Right lobe of liver (tissue), 6 donors: ENCODE results near the gene ACP7. TPM values are rescaled to one million over a fixed set of nuclear protein-coding genes. Genes with fewer than 3 reads are reported as not detected.

ENCODE experiments used
- ATAC-seq, 4 donors: fragments of 200-7000 bp; cut with Tn5 transposase; one replicate each; pipeline ENCODE4 v1.9.1; 2020; ENCODE audit warnings: mild to moderate bottlenecking in 4 of 4, moderate library complexity in 4 of 4
- DNase-seq, 3 donors: peaks; one replicate each; pipeline ENCODE4 v3.0.0-alpha.2; 2020
- H3K27ac ChIP-seq, 3 donors: fragments of 200-600 bp; one replicate each; pipeline ENCODE4 v1.8.0; 2022
- H3K27me3 ChIP-seq, 2 donors: fragments of 200-600 bp; one replicate each; pipeline ENCODE4 v1.8.0; 2022
- H3K36me3 ChIP-seq, 4 donors: fragments of 200-600 bp; sonication (generic) in 1 of 4; one replicate each; pipeline versions ENCODE4 v1.5.1 to v1.8.0; 2017 to 2022; ENCODE audit warnings: control low read depth in 1 of 4
- H3K4me1 ChIP-seq, 4 donors: fragments of 200-600 bp; sonication (generic) in 1 of 4; one replicate each; pipeline versions ENCODE4 v1.5.1 to v1.8.0; 2017 to 2022; ENCODE audit warnings: control low read depth in 1 of 4
- H3K4me3 ChIP-seq, 3 donors: fragments of 200-600 bp; one replicate each; pipeline ENCODE4 v1.8.0; 2022
- H3K9me3 ChIP-seq, 4 donors: fragments of 200-600 bp; sonication (generic) in 1 of 4; one replicate each; pipeline versions ENCODE4 v1.5.1 to v1.8.0; 2017 to 2022; ENCODE audit warnings: control low read depth in 1 of 4
- POLR2A ChIP-seq: fragments of 450-650 bp; IDR thresholded peaks from one replicate; pipeline ENCODE4 v1.6.1; 2017; ENCODE audit warnings: antibody characterized with exemption, mild to moderate bottlenecking
- WGBS: methylation state at CpG from one replicate; pipeline ENCODE4 v1.1.6; 2018; ENCODE audit warnings: low coverage, low lambda C conversion rate; ENCODE audit not compliant: insufficient coverage; ENCODE audit errors: missing lambda C conversion rate; 5-methylcytosine and 5-hydroxymethylcytosine counted together
- intact Hi-C, 2 donors: fragments of 100-400 bp; cut with DNase I; formaldehyde crosslinking; loops; one replicate each; pipeline versions ENCODE4 v1.11.2 to v1.14.1; 2022
- total RNA-seq, 6 experiments: library from RNA; depleted of rRNA in 2 of 6; stranded (reverse); fragments of >200 nt in 2 of 6; fragmentation: NEBNext Ultra II Directional in 3 of 6; extraction: Animal tissue kit (Norgen Biotek cat#: 25700) in 3 of 6; gene quantifications; one replicate each; pipeline versions ENCODE4 v1.1.0 to v1.2.4, GENCODE V29; 2016 to 2023
- TF ChIP-seq, protein P1 (sequence below), 4 donors: fragments of 200-600 bp in 3 of 4; fragments of 450-650 bp in 1 of 4; IDR thresholded peaks; one replicate each; pipeline versions ENCODE4 v1.5.1 to v1.8.0; 2016 to 2022; ENCODE audit warnings: antibody characterized with exemption in 4 of 4, mild to moderate bottlenecking in 2 of 4
- donor health status: DM: no; HTN: yes; CAD: no.
- donor health status: DM: no; HTN: no; CAD: no.
- donor health status: DM: no; HTN: no; CAD: no.
- donor health status: DM: no; HTN: yes; CAD: no.
- donor health status: DM: no; HTN: yes; CAD: no.

ACP7 gene
- total RNA-seq, 6 experiments from 2014 or later = not detected

DNA sequence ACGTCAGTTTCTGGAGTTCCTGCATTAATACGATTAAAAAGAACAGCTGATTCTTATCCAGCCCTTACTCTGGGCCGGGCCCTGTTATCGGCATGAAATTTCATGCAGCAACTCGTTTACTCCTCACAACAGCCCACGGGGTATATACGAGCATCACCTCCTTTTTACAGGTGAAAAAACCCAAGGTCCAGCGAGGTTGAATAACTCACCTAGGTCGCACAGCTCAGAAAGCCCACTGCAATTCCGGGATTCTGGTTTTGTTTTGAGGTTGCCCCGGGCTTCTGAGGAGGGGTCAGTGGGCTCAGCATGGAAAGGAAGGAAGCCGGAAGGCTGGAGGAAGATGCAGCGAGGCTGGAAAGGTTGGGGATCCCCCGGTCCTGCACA is 577 bp upstream of the ACP7 start:
- H3K36me3 ChIP-seq = no peaks in the 10 kb centered on the region

DNA sequence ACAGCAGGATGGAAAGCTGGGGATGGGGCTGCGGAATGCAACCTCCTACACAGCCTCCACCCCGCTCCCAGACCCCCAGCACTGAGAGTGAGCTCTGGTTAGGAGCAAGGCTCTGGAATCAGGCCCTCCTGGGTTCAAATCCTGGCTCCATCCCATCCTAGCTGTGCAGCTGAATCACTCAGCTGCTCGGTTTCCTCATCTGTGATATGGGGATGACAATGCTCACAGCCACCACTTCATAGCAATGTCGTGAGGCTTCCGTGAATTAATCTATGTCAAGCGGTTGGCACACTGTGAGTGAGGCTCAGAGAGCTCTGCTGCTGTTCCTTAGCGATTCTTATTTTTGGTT is 538 bp downstream of the ACP7 start:
- intact Hi-C loops = no loop called here
- ATAC-seq = no peak
- TF ChIP-seq POLR2A = no peak
- TF ChIP-seq, protein P1, sequence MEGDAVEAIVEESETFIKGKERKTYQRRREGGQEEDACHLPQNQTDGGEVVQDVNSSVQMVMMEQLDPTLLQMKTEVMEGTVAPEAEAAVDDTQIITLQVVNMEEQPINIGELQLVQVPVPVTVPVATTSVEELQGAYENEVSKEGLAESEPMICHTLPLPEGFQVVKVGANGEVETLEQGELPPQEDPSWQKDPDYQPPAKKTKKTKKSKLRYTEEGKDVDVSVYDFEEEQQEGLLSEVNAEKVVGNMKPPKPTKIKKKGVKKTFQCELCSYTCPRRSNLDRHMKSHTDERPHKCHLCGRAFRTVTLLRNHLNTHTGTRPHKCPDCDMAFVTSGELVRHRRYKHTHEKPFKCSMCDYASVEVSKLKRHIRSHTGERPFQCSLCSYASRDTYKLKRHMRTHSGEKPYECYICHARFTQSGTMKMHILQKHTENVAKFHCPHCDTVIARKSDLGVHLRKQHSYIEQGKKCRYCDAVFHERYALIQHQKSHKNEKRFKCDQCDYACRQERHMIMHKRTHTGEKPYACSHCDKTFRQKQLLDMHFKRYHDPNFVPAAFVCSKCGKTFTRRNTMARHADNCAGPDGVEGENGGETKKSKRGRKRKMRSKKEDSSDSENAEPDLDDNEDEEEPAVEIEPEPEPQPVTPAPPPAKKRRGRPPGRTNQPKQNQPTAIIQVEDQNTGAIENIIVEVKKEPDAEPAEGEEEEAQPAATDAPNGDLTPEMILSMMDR (IDR thresholded peaks at IDR 0.05) = no peak
- Histone ChIP-seq H3K27me3 (no peaks in the 10 kb centered on the region), H3K27ac (no peak overlapping the region), H3K36me3 (no peaks in the 10 kb centered on the region), H3K9me3 (no peaks in the 10 kb centered on the region), H3K4me1 (no peaks in the 10 kb centered on the region), H3K4me3 (no peak overlapping the region)
- WGBS = 54% methylated on average over 7 of the region's 7 CpGs
- DNase-seq = no peak

More for the DNA sequence above, 577 bp upstream of the ACP7 start:
- TF ChIP-seq POLR2A = no peak
- TF ChIP-seq, protein P1 (IDR thresholded peaks at IDR 0.05) = no peak
- no peak for DNase-seq
- Histone ChIP-seq H3K27ac (no peak overlapping the region), H3K9me3 (no peaks in the 10 kb centered on the region), H3K4me3 (no peak overlapping the region), H3K27me3 (no peaks in the 10 kb centered on the region), H3K4me1 (no peaks in the 10 kb centered on the region)
- WGBS = 9% methylated on average over 14 of the region's 14 CpGs
- intact Hi-C loops = no loop called here
- no peak for ATAC-seq

DNA sequence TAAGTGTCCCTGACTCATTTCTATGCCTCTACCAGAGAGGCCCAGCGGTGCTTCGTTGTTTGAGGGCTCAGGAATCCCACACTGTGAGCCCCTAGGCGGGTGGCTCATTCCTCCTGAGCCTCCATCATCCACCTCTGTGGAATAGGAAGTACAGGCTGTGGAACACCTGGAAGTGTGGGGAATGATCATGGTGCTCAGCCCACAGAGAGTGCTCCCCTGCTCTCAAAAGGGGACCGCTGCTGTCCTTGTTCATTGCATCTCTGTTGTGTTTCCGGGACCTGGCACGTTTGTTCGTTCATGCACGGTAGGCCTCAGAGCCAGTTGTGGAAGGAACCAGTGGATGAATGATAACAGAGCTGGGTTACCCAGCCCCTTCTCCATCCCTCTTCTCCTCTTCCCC is 1.2 kb downstream of the ACP7 start:
- no peak overlapping the region for H3K27ac ChIP-seq
- 75% methylated on average over 5 of the region's 8 CpGs for WGBS
- no peaks in the 10 kb centered on the region for H3K36me3 ChIP-seq
- H3K9me3 ChIP-seq = no peaks in the 10 kb centered on the region
- DNase-seq (no peak), ATAC-seq (no peak)
- H3K27me3 ChIP-seq = no peaks in the 10 kb centered on the region
- no peak overlapping the region for H3K4me3 ChIP-seq
- intact Hi-C loops = no loop called here
- TF ChIP-seq POLR2A = no peak
- TF ChIP-seq, protein P1 (IDR thresholded peaks at IDR 0.05) = no peak
- no peaks in the 10 kb centered on the region for H3K4me1 ChIP-seq

DNA sequence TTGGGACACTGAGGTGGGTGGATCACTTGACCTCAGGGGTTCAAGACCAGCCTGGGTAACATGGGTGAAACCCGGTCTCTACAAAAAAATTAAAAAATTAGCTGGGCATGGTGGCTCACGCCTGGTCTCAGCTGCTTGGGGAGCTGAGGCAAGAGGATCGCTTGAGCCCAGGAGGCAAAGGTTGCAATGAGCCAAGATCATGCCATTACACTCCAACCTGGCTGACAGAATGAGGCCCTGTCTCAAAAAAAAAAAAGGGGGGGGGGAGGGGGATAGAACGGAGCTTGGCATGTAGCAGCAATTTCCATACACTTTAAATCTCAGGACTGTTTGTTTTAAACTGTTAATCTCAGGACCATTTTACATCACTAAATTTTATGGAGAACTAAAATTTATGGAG is 2.2 kb downstream of the ACP7 start:
- H3K27me3 ChIP-seq = no peaks in the 10 kb centered on the region
- WGBS = 68% methylated on average over 2 of the region's 4 CpGs
- TF ChIP-seq, protein P1 (IDR thresholded peaks at IDR 0.05) = no peak
- no peak for TF ChIP-seq POLR2A
- ATAC-seq = no peak
- no peaks in the 10 kb centered on the region for H3K4me1 ChIP-seq
- DNase-seq = no peak
- no peaks in the 10 kb centered on the region for H3K36me3 ChIP-seq
- H3K9me3 ChIP-seq = no peaks in the 10 kb centered on the region
- no peak overlapping the region for H3K4me3 ChIP-seq
- intact Hi-C loops = no loop called here
- H3K27ac ChIP-seq = no peak overlapping the region
